Neural cell (in vitro differentiated cells): ENCODE measurements around the gene STOML3.

Experiments used
- EZH2 ChIP-seq: fragments of 200-600, 300-800 bp; shearing (Covaris generic), sonication (generic); IDR thresholded peaks from 2 replicates; pipeline ENCODE4 v1.6.1; 2014; ENCODE audit warnings: antibody characterized with exemption, low read length, borderline replicate concordance, mild to moderate bottlenecking; ENCODE audit not compliant: insufficient read depth, poor library complexity, severe bottlenecking
- MXI1 ChIP-seq: fragments of 450-650 bp; conservative IDR thresholded peaks from 2 replicates; pipeline ENCODE4 v1.6.1; 2014; ENCODE audit warnings: antibody characterized with exemption, mild to moderate bottlenecking; ENCODE audit not compliant: poor library complexity, severe bottlenecking
- POLR2AphosphoS5 ChIP-seq: IDR thresholded peaks from 2 replicates; pipeline ENCODE4 v1.6.1; 2012
- RAD21 ChIP-seq: fragments of 450-650 bp; conservative IDR thresholded peaks from 2 replicates; pipeline ENCODE4 v1.6.1; 2014; ENCODE audit warnings: antibody characterized with exemption, mild to moderate bottlenecking, moderate library complexity
- SMC3 ChIP-seq: fragments of 450-650 bp; conservative IDR thresholded peaks from 2 replicates; pipeline ENCODE4 v1.6.1; 2014; ENCODE audit warnings: antibody characterized with exemption, mild to moderate bottlenecking, moderate library complexity; ENCODE audit not compliant: poor library complexity
- TAF1 ChIP-seq: IDR thresholded peaks from 2 replicates; pipeline ENCODE4 v1.6.1; 2012; ENCODE audit warnings: low read depth
- TF ChIP-seq, protein P1 (sequence below): fragments of 450-650 bp; IDR thresholded peaks from 2 replicates; pipeline ENCODE4 v1.5.1; 2014; ENCODE audit warnings: antibody characterized with exemption, mild to moderate bottlenecking, moderate library complexity; ENCODE audit not compliant: poor library complexity, severe bottlenecking
- TF ChIP-seq, protein P2 (sequence below): IDR thresholded peaks from 2 replicates; pipeline ENCODE4 v1.6.1; 2012; ENCODE audit warnings: borderline replicate concordance

DNA sequence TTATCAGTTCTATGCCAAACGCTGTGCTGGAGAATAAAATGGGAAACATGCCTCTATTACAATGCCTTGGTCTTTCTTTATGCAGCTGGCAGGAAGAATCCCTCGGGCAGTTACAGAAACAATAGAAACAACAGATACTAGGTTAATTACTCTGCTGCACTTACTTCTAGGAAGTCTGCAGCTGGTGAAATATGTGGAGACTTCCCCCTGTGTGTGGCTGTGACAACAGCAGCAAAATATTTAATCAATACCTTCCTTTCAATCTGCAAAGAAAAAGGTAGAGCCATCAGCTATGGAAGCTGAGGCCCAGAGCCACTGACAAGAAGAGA is 9.9 kb downstream of the STOML3 start:
- TF ChIP-seq, protein P1, sequence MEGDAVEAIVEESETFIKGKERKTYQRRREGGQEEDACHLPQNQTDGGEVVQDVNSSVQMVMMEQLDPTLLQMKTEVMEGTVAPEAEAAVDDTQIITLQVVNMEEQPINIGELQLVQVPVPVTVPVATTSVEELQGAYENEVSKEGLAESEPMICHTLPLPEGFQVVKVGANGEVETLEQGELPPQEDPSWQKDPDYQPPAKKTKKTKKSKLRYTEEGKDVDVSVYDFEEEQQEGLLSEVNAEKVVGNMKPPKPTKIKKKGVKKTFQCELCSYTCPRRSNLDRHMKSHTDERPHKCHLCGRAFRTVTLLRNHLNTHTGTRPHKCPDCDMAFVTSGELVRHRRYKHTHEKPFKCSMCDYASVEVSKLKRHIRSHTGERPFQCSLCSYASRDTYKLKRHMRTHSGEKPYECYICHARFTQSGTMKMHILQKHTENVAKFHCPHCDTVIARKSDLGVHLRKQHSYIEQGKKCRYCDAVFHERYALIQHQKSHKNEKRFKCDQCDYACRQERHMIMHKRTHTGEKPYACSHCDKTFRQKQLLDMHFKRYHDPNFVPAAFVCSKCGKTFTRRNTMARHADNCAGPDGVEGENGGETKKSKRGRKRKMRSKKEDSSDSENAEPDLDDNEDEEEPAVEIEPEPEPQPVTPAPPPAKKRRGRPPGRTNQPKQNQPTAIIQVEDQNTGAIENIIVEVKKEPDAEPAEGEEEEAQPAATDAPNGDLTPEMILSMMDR: no peak
- TF ChIP-seq EZH2 (no peak), POLR2AphosphoS5 (no peak), SMC3 (no peak), RAD21 (no peak), TAF1 (no peak), MXI1 (no peak)
- TF ChIP-seq, protein P2, sequence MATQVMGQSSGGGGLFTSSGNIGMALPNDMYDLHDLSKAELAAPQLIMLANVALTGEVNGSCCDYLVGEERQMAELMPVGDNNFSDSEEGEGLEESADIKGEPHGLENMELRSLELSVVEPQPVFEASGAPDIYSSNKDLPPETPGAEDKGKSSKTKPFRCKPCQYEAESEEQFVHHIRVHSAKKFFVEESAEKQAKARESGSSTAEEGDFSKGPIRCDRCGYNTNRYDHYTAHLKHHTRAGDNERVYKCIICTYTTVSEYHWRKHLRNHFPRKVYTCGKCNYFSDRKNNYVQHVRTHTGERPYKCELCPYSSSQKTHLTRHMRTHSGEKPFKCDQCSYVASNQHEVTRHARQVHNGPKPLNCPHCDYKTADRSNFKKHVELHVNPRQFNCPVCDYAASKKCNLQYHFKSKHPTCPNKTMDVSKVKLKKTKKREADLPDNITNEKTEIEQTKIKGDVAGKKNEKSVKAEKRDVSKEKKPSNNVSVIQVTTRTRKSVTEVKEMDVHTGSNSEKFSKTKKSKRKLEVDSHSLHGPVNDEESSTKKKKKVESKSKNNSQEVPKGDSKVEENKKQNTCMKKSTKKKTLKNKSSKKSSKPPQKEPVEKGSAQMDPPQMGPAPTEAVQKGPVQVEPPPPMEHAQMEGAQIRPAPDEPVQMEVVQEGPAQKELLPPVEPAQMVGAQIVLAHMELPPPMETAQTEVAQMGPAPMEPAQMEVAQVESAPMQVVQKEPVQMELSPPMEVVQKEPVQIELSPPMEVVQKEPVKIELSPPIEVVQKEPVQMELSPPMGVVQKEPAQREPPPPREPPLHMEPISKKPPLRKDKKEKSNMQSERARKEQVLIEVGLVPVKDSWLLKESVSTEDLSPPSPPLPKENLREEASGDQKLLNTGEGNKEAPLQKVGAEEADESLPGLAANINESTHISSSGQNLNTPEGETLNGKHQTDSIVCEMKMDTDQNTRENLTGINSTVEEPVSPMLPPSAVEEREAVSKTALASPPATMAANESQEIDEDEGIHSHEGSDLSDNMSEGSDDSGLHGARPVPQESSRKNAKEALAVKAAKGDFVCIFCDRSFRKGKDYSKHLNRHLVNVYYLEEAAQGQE: no peak
